ENCODE data around the gene SLC29A1. TPM values are rescaled to one million over a fixed set of nuclear protein-coding genes. Genes with fewer than 3 reads are reported as not detected.

Gene SLC29A1
- total and polyA plus RNA-seq, 2 donors (not counting 3 experiments of a cell fraction or from before 2014, with no cell fraction given): 202 to 539 TPM

DNA sequence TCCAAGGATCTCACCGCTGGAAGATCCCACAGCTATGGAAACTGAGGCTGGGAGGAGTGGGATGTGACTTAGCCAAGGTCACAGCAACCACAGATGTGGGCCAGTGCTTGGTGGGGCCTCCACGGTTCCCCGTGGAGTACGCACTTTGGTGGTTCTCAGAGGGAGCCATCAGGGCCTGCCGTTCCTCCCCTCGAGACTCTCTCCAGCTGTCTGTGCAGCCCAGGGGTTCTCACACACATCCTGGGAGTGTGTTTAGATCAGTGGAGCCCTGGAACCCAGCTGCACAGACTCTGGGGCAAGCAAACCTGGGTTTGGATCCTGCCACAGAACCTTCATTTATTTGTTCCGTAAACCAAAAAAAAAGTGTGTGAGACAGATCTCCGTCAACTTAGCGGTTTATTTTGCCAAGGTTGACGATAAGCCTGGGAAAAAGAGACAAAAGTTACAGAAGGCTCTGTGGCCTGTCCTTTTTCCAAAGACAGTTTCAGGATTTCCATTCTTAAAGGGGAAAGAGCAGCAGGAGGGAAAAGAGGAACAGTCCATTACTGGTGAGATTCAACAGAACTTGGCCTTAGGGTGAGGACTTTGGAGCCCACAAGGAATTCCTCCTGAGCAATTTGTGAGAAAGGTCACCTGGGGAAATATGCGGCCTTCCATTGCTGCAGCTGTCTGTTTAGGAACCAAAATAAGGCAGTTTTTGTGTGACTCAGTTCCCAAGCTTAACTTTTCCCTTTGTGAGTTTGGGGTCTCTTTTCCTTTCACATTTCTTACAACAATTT lies 20.2 kb upstream of the SLC29A1 start:
- intact Hi-C loops (cut with micrococcal nuclease): no loop called here
- Histone ChIP-seq H2AFZ (ENCODE audit: low read depth, low read length) (no peak overlapping the region), H3K9me3 (replicated peaks; ENCODE audit: control insufficient read depth, insufficient read depth, low read length) (no peaks in the 10 kb centered on the region), H3K79me2 (ENCODE audit: control insufficient read depth, insufficient read depth, low read length) (no peaks in the 10 kb centered on the region), H3K9ac (replicated peaks; ENCODE audit: extremely low read depth, insufficient read depth, low read length) (no peak overlapping the region), H3K27me3 (ENCODE audit: control insufficient read depth in 2 of 2, insufficient read depth in 2 of 2, low read length in 2 of 2) (no peaks in the 10 kb centered on the region), H3K36me3 (ENCODE audit: control insufficient read depth in 2 of 2, extremely low read depth in 1 of 2, insufficient read depth in 2 of 2, low read length in 2 of 2) (no peaks in the 10 kb centered on the region), H3K4me3 (replicated peaks in 1 of 3; ENCODE audit: insufficient read depth in 1 of 3, low read depth in 1 of 3, low read length in 3 of 3) (no peak overlapping the region), H3K4me1 (ENCODE audit: control insufficient read depth, extremely low read depth, insufficient read depth, low read length) (peaks cover 14% of the 10 kb centered on the region), H3K4me2 (ENCODE audit: insufficient read depth, low read length) (no peak overlapping the region), H4K20me1 (replicated peaks; ENCODE audit: control insufficient read depth, extremely low read depth, insufficient read depth, low read length) (no peaks in the 10 kb centered on the region), H3K27ac (ENCODE audit: insufficient read depth, low read depth, low read length) (no peak overlapping the region), H3K9me1 (replicated peaks; ENCODE audit: control insufficient read depth, extremely low read depth, insufficient read depth, low read length) (no peaks in the 10 kb centered on the region)
- BruUV-seq (replicated peaks): no TSS peak
- FAIRE-seq: no peak
- ChIA-PET CTCF (interaction anchor here (0.7 to 1.0 kb wide), 3 partner anchors 11 to 30 kb away, joined by 3 to 5 read pairs (median 3); no protein-coding TSS in a partner anchor), POLR2A (no interaction called here)
- dilution Hi-C loops (cut with MboI; ENCODE audit: extremely low pct_ligation_motif_present, low sequenced_read_pairs): no loop called here
- no peak for TF ChIP-seq GATA2 (IDR thresholded peaks at IDR 0.05; ENCODE audit: insufficient read depth, insufficient read length, low read depth, low read length)
- TF ChIP-seq, protein P1, sequence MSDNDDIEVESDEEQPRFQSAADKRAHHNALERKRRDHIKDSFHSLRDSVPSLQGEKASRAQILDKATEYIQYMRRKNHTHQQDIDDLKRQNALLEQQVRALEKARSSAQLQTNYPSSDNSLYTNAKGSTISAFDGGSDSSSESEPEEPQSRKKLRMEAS (IDR thresholded peaks at IDR 0.05; ENCODE audit: insufficient read depth, insufficient read length): no peak
- TF ChIP-seq, protein P2, sequence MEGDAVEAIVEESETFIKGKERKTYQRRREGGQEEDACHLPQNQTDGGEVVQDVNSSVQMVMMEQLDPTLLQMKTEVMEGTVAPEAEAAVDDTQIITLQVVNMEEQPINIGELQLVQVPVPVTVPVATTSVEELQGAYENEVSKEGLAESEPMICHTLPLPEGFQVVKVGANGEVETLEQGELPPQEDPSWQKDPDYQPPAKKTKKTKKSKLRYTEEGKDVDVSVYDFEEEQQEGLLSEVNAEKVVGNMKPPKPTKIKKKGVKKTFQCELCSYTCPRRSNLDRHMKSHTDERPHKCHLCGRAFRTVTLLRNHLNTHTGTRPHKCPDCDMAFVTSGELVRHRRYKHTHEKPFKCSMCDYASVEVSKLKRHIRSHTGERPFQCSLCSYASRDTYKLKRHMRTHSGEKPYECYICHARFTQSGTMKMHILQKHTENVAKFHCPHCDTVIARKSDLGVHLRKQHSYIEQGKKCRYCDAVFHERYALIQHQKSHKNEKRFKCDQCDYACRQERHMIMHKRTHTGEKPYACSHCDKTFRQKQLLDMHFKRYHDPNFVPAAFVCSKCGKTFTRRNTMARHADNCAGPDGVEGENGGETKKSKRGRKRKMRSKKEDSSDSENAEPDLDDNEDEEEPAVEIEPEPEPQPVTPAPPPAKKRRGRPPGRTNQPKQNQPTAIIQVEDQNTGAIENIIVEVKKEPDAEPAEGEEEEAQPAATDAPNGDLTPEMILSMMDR (IDR thresholded peaks at IDR 0.05; ENCODE audit: extremely low read depth in 1 of 2, insufficient read depth in 1 of 2, low read depth in 1 of 2, low read length in 2 of 2): no peak
- DNase-seq (ENCODE audit: low read depth, low spot score): no peak

DNA sequence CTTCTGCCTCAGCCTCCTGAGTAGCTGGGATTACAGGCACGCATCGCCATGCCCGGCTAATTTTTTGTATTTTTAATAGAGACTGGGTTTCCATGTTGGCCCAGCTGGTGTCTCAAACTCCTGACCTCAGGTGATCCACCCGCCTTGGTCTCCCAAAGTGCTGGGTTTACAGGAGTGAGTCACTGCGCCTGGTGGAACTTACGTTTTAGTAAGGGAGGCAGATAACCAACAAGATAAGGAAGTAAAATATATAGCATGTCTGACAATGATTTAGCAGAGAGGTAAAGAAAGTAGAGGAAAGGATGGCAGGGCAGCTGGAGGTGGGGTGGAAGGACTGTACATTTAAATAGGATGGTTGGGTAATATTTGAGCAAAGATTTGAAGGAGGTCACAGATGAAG lies 19.4 kb upstream of the SLC29A1 start:
- Histone ChIP-seq H2AFZ (ENCODE audit: low read depth, low read length) (no peak overlapping the region), H3K27ac (ENCODE audit: insufficient read depth, low read depth, low read length) (no peak overlapping the region), H3K9ac (replicated peaks; ENCODE audit: extremely low read depth, insufficient read depth, low read length) (no peak overlapping the region), H3K9me1 (replicated peaks; ENCODE audit: control insufficient read depth, extremely low read depth, insufficient read depth, low read length) (no peaks in the 10 kb centered on the region), H3K4me1 (ENCODE audit: control insufficient read depth, extremely low read depth, insufficient read depth, low read length) (peaks cover 14% of the 10 kb centered on the region), H3K4me2 (ENCODE audit: insufficient read depth, low read length) (no peak overlapping the region), H3K4me3 (replicated peaks in 1 of 3; ENCODE audit: insufficient read depth in 1 of 3, low read depth in 1 of 3, low read length in 3 of 3) (no peak overlapping the region), H3K36me3 (ENCODE audit: control insufficient read depth in 2 of 2, extremely low read depth in 1 of 2, insufficient read depth in 2 of 2, low read length in 2 of 2) (no peaks in the 10 kb centered on the region), H3K9me3 (replicated peaks; ENCODE audit: control insufficient read depth, insufficient read depth, low read length) (no peaks in the 10 kb centered on the region), H3K79me2 (ENCODE audit: control insufficient read depth, insufficient read depth, low read length) (no peaks in the 10 kb centered on the region), H4K20me1 (replicated peaks; ENCODE audit: control insufficient read depth, extremely low read depth, insufficient read depth, low read length) (no peaks in the 10 kb centered on the region), H3K27me3 (ENCODE audit: control insufficient read depth in 2 of 2, insufficient read depth in 2 of 2, low read length in 2 of 2) (no peaks in the 10 kb centered on the region)
- dilution Hi-C loops (cut with MboI; ENCODE audit: extremely low pct_ligation_motif_present, low sequenced_read_pairs): no loop called here
- ChIA-PET CTCF (no interaction called here), POLR2A (no interaction called here)
- no peak for TF ChIP-seq FOS (IDR thresholded peaks at IDR 0.05; ENCODE audit: borderline replicate concordance, insufficient read depth, low read length)
- TF ChIP-seq EZH2 (IDR thresholded peaks at IDR 0.05; ENCODE audit: borderline replicate concordance, low read depth, low read length, severe bottlenecking): no peak
- TF ChIP-seq GATA2 (IDR thresholded peaks at IDR 0.05; ENCODE audit: insufficient read depth, insufficient read length, low read depth, low read length): no peak
- no peak for TF ChIP-seq MYC (IDR thresholded peaks at IDR 0.05; ENCODE audit: low read depth, low read length)
- TF ChIP-seq JUN (IDR thresholded peaks at IDR 0.05; ENCODE audit: borderline replicate concordance, insufficient read depth, insufficient read length, low read depth): no peak
- TF ChIP-seq, protein P2 (IDR thresholded peaks at IDR 0.05; ENCODE audit: extremely low read depth in 1 of 2, insufficient read depth in 1 of 2, low read depth in 1 of 2, low read length in 2 of 2): no peak
- TF ChIP-seq, protein P1 (IDR thresholded peaks at IDR 0.05; ENCODE audit: insufficient read depth, insufficient read length): no peak
- TF ChIP-seq POLR2AphosphoS5 (IDR thresholded peaks at IDR 0.05; ENCODE audit: insufficient read depth, low read depth, low read length): no peak
- no peak for TF ChIP-seq POLR2A (IDR thresholded peaks at IDR 0.05; ENCODE audit: low read depth, low read length)
- no peak for FAIRE-seq
- no TSS peak for BruUV-seq (replicated peaks)
- intact Hi-C loops (cut with micrococcal nuclease): no loop called here
- DNase-seq (ENCODE audit: low read depth, low spot score): no peak
